Erythroblast (primary cell): ENCODE results near the gene MRPL9.

Source experiments
- GATA1 ChIP-seq: IDR thresholded peaks from 2 replicates; pipeline ENCODE4 v1.6.1; 2011; ENCODE audit warnings: low read depth, mild to moderate bottlenecking, control low read depth, low read length, moderate library complexity
- POLR2A ChIP-seq: IDR thresholded peaks from 2 replicates; pipeline ENCODE4 v1.6.1; 2011; ENCODE audit warnings: mild to moderate bottlenecking, low read length

DNA sequence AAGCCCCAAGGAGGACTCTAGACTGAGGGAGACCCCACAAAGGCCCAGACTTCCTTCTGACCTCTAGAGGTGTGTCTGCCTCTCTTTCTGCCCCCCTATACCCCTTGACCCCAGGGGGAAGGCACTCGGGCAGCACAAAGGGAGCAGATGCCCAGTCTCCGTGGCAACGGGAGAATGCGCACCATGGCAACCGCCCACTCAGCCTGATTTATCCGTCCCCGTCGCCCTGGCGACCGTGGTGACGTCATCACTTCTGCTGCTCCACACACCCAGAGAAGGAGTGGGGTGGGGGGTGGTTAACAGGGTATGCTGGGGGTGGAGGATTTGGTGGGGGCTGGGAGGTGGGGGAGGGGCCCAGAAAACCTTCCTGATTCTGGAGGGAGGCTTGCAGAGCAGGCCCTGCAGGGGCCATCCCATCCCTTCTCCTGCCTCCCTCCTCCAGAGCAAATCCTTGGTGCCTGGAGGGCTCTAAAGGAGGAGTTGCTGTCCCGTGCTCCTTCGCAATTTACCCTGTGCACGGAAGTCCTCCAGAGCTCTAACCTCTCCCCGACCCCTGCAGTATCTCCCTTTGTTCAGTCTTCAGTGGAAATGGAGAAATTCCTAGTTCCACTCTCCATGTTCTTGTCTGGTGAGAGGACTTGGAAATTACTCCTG lies 53.0 kb downstream of the MRPL9 start:
- TF ChIP-seq POLR2A (no peak), GATA1 (no peak)
